Right renal pelvis (tissue), 4 donors: ENCODE results near the gene TIMM29. TPM values are rescaled to one million over a fixed set of nuclear protein-coding genes. Genes with fewer than 3 reads are reported as not detected.

ENCODE experiments used
- DNase-seq, 4 donors: peaks; one replicate each; pipeline ENCODE4 v3.0.0-alpha.2; 2013; ENCODE audit warnings: low read depth in 4 of 4, low spot score in 3 of 4, missing footprints in 1 of 4
- polyA plus RNA-seq, 4 donors: library from polyadenylated mRNA; unstranded; fragments of 120-200 nt; gene quantifications; one replicate each; pipeline ENCODE4 v1.2.1, GENCODE V29; 2013; ENCODE audit not compliant: insufficient read length in 4 of 4

The TIMM29 gene
- polyA plus RNA-seq = 10 to 100 TPM; 23.3 to 29.0 (median 25.3) TPM

DNA sequence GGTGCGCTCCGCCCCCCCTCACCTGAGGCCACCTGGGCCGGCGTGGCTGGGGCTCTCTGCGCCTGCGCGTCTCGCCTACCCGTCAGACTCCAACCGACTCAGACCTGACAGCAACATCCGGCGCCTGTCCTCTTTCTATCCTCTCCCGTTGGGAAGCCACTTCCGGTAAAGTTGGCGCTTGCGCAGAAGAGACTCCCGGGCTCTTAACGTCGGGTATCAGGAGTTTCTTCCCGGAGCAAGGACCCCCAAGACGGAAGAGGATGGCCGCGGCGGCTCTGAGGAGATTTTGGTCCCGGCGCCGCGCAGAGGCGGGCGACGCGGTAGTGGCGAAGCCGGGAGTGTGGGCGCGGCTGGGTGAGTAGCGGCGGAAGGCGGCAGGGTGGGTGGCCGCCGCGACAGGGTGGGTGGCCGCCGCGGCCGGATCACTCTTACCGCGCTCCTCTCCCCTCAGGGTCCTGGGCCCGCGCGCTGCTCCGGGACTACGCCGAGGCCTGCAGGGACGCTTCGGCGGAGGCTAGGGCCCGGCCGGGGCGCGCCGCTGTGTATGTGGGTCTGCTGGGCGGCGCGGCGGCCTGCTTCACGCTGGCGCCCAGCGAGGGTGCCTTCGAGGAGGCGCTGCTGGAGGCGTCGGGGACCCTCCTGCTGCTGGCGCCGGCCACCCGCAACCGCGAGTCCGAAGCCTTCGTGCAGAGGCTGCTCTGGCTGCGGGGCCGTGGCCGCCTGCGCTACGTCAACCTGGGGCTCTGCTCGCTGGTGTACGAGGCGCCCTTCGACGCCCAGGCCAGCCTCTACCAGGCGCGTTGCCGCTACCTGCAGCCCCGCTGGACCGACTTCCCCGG lies at the start of gene TIMM29, which contains the start of gene YIPF2:
Gene TIMM29 (plus strand): TSS at position 249 of the 839 bp plus-strand sequence. CDS start 12 bp downstream, at position 261.
Gene YIPF2 (minus strand): TSS at position 77 of the 839 bp plus-strand sequence. CDS start 229 bp downstream, outside the sequence.
- DNase-seq = peak; percentile 91 to 99 (median 99)

DNA sequence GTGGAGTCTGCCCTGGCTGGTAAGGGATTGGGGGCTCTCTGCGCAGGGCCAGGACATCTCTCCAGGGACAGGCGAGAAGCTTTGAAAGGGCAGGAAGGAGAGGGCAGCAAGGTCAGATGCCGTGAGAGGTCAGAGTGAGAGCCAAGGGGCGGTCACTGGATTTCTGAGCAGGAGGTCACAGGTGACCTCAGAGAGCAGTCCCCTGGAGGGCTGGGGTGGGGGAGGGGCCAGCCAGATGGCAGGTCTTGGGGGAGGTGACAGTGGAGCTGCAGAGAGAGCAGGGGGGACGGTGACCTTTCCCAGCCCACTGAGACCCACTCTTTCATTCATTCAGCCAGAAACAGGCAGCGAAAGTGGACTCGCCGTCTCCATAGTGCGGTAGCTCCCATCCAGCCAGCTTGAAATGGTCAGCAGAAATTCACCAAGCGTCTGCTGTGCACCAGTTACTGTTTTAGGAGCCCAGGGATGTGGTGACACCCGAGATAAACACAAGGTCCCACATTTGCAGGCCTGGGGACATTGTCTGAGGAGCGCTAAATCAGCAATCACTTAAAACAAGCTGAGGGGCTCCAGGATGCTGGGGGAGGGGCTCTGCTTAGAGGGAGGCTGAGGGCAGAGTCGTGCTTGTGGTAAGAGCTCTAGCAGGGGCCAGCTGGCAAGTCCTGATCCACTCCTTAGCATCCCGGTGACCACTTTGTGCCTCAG lies 47.1 kb upstream of the TIMM29 start:
- DNase-seq = no peak

DNA sequence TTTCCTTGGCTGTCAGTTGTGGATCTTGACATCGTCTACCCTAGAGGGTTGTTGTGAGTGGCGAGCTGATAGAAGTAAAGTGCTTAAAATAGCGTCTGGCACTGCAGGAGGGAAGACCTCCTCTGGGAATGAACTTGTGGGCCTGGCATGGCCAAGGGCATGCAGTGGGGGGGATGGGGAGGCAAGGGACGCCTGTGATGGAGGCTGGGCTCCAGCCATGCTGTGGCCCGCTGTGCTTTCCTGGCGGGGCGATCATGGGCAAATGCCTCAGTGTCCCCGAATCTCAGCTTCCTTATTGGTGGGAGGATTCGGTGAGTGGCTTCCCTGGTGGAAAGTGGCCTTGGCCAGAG lies 46.5 kb upstream of the TIMM29 start:
- no peak for DNase-seq

DNA sequence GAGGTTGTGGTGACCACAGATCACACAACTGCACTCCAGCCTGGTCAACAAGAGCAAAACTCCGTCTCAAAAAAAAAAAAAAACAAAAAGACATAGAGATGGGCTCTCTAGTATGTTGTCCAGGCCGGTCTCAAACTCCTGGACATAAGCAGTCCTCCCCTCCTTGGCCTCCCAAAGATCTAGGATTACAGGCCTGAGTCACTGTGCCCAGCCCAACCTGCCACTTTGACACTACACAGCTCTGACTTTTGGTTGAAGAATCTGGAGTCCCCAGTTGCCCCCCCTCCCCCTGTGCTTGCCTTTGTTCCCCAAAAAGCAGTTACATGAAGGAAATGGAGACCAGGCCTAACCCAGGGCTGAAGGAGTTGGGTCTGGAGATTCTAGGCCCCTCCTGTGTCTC lies 44.3 kb upstream of the TIMM29 start:
- no peak for DNase-seq

DNA sequence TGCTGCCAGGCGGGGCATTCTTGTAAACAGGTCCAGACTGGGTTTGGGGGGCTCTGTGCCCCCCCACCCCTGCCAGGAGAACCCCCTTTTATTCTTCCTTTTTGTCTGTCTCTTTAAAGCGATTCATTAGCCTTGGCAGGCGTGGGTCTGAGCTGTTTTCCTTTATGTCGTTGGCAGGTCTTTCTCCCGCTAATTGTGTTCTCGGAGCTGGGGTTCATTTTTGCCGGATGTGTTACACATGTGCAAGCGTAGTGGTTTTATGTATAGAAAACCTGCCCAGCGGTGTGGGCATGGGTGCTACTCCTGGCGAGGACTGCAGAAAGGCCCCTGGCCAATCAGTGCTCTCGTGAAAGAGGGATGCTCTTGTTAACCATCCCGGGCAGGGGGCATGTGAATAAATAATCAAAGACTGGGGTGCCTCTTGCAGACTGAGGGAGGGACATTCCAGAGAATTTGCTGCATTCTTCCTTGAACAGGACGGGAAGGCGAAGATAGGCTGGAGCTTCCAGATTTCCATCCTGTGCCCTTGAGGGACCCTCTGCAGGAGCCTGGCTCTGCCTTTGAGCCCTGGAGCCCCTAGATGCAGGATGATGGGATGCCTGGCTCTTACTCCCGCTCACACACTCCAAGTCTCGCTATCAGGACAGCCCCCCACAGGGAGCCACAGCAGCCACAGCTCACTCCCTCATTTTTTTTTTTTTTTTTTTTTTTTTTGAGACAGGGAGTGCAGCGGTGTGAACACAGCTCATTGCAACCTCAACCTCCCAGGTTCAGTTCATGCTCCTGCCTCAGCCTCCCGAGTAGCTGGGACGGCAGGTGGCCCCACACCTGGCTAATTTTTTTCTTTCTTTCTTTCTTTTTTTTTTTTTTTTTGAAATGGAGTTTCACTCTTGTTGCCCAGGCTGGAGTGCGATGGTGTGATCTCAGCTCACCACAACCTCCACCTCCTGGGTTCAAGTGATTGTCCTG lies 43.1 kb upstream of the TIMM29 start:
- DNase-seq = no peak

DNA sequence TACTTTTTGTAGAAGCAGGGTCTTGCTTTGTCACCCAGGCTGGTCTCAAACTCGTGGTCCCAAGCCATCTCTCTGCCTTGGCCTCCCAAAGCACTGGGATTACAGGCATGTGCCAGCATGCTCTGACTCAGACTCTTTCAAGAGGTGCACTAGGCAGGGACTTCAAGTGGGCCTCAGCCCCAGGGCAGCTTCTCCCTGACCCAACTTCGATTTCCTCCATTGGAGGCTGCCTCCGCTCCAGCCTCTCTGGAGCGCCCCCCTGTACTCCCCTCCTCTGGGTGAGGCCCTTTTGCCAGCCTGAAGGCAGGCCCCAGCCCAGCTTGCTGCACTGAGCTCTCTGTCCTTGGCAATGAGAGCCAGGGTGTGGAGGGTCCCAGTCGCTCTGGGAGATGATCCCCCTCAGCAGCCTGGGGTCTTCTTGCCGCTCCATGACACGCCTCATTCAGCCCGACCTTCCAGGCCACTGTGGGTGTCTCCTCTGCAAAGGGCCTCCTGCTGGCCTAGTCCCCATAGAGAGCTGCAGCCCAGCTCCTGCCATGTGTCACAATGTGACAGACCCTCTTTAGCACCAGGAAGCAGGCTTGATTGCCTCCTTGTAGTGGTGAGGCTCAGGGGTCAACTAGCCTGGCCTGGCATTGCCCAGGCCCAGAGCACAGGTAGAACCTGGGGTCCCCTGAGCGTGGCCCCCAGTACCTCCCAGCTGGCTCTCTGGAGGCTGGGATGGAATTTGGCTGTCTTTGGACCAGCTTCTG lies 40.8 kb upstream of the TIMM29 start:
- no peak for DNase-seq

DNA sequence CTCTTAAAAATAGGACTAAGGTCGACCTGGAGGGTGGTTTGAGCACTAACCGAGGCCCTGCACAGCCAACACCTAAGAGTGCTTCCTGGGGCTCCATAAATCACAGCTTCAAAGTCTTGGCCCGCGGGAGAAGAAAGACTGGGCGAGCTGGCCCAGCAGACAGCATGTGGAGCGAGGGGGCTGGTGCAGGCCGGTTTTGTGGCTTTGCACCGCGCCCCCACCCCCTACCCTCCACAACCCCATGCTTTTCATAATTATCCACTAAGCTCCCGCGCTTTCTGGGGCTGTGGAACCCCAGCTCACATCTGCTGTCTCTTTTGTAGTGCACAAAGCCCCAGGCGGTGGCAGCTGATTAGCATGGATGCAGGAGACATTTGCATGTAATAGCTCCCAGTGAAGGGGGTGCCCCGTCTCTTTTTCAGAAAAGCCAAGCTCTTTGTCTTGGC lies 40.2 kb upstream of the TIMM29 start:
- no peak for DNase-seq

DNA sequence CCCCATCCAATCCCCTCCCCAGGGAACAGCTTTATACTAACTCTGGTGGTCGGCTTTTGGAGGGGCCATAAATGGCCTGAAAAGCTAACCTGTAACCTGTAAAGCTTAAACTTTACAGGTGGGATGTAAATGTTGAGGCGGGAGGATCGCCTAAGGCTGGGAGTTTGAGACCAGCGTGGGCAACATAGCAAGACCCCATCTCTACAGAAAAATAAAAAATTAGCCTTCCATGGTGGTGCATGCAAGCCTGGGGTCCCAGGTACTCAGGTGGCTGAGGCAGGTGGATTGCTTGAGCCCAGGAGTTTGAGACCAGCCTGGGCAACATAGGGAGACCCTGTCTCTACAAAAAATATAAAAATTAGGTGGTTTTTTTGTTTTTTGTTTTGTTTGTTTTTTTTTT lies 38.7 kb upstream of the TIMM29 start:
- DNase-seq = no peak

DNA sequence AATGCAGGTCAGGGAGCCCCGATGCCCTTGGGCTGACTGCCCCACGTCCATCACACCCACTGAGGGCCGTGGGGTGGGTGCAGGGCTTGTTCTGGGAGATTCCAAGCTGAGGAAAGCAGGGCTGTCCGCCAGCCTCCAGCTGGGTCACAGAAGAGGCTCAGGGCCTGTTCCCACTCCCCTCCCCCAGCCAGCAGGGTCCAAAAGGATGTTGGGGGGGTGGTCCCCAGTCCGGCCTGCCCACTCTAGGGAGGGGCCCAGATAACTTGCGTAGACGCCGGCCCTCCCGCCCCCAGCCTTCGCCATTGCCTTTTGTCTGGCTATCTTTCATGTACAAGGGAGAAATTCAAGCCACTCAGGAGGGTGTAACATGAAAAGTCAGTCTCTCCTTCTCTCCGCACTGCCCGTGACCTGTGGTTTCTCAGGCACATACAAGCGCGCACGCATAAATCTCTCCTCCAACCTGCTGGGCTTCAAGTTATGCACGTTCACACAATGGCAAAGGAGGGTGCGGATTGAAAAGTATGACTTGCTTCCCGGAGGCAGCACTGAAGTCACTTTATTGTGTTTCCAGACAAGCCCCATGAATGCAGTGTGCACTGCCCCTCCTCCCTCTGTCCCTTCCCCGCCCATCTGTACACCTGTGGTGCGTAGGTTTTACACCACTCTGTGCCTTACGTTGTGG lies 37.1 kb upstream of the TIMM29 start:
- DNase-seq = peak in 2 of 4 donors; percentile 28 to 63

DNA sequence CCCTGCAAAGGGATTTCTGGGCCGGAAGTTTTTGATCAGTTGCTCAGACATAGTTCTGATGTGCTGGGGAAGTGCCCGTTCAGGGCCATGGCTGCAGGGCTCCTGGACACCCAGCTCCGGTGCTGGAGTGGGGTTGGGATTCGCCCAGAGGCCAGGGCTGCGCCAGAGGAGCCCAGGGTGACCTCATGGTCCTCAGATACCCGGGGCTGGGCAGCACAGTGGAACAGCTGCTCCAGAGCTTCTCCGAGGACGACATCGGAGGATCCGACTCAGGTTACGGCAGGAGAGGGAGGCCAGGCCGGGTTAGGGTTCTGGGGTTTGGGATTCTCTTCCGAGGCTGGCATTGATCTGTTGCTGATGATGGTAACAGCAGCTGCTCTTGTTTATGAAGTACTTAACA lies 36.4 kb upstream of the TIMM29 start:
- no peak for DNase-seq

DNA sequence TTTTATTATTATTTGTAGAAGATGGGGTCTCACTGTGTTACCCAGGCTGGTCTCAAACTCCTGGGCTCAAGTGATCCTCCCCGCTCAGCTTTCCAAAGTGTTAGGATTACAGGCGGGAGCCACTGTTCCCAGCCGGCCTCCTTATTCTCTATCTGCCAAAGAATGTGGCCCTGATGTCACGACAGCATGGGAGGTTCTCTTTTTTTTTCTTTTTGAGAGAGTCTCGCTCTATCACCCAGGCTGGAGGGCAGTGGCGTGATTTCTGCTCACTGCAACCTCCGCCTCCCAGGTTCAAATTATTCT lies 33.7 kb upstream of the TIMM29 start:
- no peak for DNase-seq

DNA sequence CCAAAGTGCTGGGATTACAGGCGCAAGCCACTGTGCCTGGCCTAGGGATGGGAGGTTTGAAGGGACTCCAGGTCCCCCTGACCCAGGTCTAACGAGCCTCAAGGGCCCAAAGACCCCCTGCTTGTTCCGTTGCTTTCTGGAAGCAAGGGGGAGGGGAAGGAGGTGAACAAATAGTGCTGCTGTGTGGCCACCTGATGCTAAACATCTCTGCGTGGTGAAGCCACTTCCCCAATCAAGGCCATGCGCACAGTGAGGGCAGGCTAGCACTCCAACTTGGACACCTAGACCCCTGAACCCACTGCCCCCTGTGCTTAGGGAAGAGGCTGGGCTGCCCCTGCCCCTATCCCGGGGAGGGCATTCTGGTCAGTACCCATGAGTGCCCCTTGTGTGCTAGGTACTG lies 33.2 kb upstream of the TIMM29 start:
- DNase-seq = no peak

DNA sequence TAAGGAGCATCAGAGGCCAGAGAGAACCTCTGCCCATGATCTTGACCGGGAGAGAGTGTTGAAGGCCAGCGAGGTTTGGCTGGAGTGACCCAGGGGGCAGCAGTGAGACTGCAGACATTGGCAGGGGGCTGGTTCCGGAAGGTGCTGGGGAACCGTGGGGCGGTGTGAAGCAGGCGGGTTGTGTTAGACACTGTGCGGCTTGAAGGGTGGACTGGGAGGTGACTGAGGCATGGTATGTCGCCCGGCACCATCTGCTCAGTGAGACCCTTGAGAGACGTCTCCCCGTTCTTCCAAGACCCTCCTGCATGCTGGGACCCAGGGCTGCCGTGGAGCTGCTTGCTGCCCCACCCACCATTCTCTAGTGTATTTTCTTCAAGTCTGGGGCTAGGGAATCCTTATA lies 32.7 kb upstream of the TIMM29 start:
- no peak for DNase-seq

DNA sequence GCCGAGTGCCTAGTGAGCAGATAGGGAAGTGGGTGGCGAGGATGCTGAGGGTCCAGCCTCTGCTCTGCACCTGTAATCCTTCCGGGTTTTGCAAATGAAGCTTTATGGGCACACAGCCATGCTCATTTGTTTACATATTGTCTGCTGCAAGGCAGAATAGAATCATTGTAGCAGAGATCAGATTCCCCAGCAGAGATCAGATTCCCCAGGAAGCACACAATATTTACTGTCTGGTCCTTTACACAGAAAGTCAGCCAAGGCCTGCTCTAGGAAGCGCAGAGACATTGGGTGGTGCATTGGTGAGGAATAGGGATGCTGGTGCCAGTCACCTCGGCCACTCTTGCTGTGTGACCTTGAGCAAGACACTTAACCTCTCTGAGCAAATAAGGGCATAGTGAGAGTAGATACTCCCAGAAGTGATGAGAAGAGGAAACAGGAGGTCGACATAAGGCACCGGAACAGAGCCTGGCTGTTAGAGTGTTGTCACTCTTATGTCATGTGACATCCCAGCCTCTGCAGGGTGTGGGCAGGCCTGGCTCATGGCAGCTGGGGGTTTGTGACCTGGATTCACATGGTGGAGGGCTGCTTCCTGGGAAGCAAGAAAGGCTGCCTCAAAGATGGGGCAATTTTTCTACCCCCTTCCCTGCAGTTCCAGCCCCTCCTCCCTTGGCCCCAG lies 31.6 kb upstream of the TIMM29 start:
- no peak for DNase-seq

DNA sequence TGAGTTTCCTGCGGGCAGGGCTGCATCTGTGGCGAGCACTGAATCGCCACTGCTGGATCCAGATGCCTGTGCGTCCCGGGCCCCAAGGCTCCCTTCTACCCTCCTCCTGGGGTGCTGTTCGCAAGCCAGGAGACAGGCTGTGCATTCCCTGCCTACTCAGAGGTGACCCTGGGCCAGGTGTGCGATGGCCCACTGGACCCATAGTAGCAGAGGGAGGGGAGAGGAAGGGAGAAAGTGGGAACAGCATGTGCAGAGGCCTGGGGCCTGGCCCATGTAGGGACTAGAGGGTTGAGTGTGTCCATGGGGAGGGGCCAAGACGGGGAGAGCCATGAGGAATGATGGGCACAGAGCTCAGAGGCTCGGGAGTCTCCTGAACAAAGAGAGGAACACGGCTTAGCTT lies 30.0 kb upstream of the TIMM29 start:
- no peak for DNase-seq

DNA sequence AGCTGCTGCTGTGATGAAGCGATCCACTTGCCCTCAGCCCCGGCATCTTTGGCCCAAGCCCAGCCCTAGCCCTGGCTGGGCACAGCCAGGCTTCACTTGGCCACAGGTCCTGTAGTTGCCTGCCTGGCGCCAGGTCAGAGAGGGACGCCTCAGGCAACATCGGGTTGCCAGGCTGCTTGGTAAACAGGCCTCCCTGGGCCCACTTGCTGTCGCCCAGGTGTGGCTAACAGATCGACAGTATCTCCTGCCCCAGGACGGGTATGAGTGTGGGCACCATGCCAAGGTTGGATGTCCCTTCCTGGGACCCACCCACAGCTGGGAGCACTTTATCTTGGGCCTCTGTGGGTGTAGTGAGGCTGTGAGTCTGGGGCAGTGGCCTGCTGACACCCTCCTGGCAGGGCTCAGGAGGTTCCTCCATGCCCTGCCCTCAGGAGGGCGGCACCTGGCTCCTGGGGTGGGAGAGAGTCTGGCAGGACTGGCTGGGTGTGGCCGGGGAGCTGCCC lies 29.4 kb upstream of the TIMM29 start:
- no peak for DNase-seq

DNA sequence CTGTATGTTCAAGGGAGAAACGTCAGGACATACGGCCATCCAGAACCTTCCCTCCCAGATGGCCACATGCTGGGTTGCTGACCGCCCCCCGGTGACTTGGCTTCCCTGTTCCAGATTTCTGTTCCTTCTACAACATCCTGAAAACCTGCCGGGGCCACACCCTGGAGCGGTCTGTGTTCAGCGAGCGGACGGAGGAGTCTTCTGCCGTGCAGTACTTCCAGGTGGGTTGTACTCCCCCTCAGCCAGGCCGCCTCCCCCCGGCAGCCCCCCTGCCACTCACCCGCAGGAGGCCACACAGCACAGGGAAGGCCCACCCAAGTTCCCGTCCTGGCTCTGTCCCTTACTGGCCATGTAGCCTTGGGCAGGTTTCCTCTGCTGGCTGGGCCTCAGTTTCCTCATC lies 20.7 kb upstream of the TIMM29 start:
- DNase-seq = no peak

DNA sequence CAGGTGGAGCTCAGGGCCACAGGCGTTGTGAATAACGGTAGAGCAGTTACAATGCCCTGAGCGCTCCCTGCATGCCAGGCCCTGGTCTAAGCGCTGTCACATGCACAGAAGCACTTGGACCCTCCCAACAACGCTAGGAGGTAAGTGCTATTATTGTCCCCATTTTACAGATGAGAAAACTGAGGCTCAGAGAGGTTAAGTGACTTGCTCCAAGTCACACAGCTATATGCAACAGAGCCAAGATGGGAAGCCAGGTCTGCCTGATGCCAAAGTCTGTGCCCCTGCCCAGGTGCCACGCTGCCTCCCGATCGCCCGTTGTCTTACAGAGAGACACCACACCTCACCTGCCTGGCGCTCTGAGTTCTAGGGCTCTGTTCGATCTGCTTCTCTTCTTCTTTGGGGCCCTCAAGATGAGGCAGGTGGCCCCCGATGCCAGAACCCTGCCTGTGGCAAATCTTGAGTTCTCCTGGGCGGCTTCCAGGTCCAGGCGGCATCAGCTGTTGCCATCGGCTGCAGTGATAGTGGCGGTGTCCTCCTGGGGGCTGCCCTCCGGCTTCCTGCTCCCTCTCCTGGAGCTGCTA lies 20.1 kb upstream of the TIMM29 start:
- DNase-seq = no peak
